Measurements from ENCODE around the gene ACCSL. TPM values are rescaled to one million over a fixed set of nuclear protein-coding genes. Genes with fewer than 3 reads are reported as not detected.

Gene ACCSL
- polyA plus RNA-seq, 1 donor, result not detected

GRCh38 chr11:44101098-44101497 lies 53.3 kb downstream of the ACCSL start:
- DNase-seq, result no peak

GRCh38 chr11:44104481-44105294 lies 56.9 kb downstream of the ACCSL start:
- DNase-seq, result no peak

GRCh38 chr11:44108260-44108659 lies 60.5 kb downstream of the ACCSL start:
- DNase-seq, result no peak

Other genes starting within 250 kb of the ACCSL start
- 27.3 TPM for gene ALKBH3, start 167.2 kb upstream of the ACCSL start, polyA plus RNA-seq (ENCODE audit: insufficient read length)
- gene C11orf96, start 105.3 kb upstream of the ACCSL start, polyA plus RNA-seq (ENCODE audit: insufficient read length), result 19.7 TPM
- gene ACCS, start 18.3 kb downstream of the ACCSL start, polyA plus RNA-seq (ENCODE audit: insufficient read length), result 17.9 TPM
- gene EXT2, start 47.7 kb downstream of the ACCSL start, polyA plus RNA-seq (ENCODE audit: insufficient read length), result 50.3 TPM